Liver (tissue), 9 donors: ENCODE results near the gene VDAC1. TPM values are rescaled to one million over a fixed set of nuclear protein-coding genes. Genes with fewer than 3 reads are reported as not detected.

Experiments used
- DNase-seq: peaks from one replicate; pipeline ENCODE4 v3.0.0-alpha.2; 2017; ENCODE audit warnings: low spot score
- H3K27ac ChIP-seq, 2 donors: one replicate each; pipeline ENCODE4 v1.7.0; 2013; ENCODE audit warnings: inconsistent platforms in 2 of 2, low read length in 2 of 2, control low read depth in 1 of 2, low read depth in 1 of 2, mild to moderate bottlenecking in 1 of 2
- H3K27me3 ChIP-seq, 4 donors: one replicate each; pipeline versions ENCODE4 v1.6.1 to v1.7.0; 2013; ENCODE audit warnings: low read length in 3 of 4, inconsistent platforms in 1 of 4, mild to moderate bottlenecking in 1 of 4, moderate library complexity in 1 of 4; ENCODE audit not compliant: control insufficient read depth in 4 of 4, insufficient read depth in 4 of 4
- H3K36me3 ChIP-seq, 4 donors: one replicate each; pipeline versions ENCODE4 v1.6.1 to v1.7.0; 2013; ENCODE audit warnings: low read length in 3 of 4, mild to moderate bottlenecking in 3 of 4, low read depth in 1 of 4, moderate library complexity in 1 of 4; ENCODE audit not compliant: control insufficient read depth in 4 of 4, insufficient read depth in 3 of 4
- H3K4me1 ChIP-seq, 4 donors: one replicate each; pipeline versions ENCODE4 v1.6.1 to v1.7.0; 2013; ENCODE audit warnings: low read length in 3 of 4, mild to moderate bottlenecking in 3 of 4, moderate library complexity in 1 of 4; ENCODE audit not compliant: control insufficient read depth in 4 of 4, insufficient read depth in 4 of 4
- H3K4me3 ChIP-seq, 3 donors: one replicate each; pipeline versions ENCODE4 v1.6.1 to v1.7.0; 2013; ENCODE audit warnings: low read length in 3 of 3, control low read depth in 1 of 3, low read depth in 1 of 3, mild to moderate bottlenecking in 1 of 3
- H3K9ac ChIP-seq, 2 donors: one replicate each; pipeline ENCODE4 v1.7.0; 2013; ENCODE audit warnings: low read length in 2 of 2, mild to moderate bottlenecking in 2 of 2, moderate library complexity in 2 of 2, control low read depth in 1 of 2, low read depth in 1 of 2
- H3K9me3 ChIP-seq, 4 donors: one replicate each; pipeline versions ENCODE4 v1.6.1 to v1.7.0; 2013; ENCODE audit warnings: low read length in 3 of 4; ENCODE audit not compliant: control insufficient read depth in 4 of 4
- EGR1 ChIP-seq, 2 donors: IDR thresholded peaks; 2 replicates each; pipeline ENCODE4 v1.6.1; 2016 to 2018; ENCODE audit warnings: antibody characterized with exemption in 2 of 2, low read depth in 2 of 2
- FOXA1 ChIP-seq: IDR thresholded peaks from 2 replicates; pipeline ENCODE4 v1.6.1; 2016; ENCODE audit warnings: antibody characterized with exemption
- FOXA2 ChIP-seq: IDR thresholded peaks from 2 replicates; pipeline ENCODE4 v1.6.1; 2016; ENCODE audit warnings: antibody characterized with exemption
- HNF4A ChIP-seq, 2 donors: conservative IDR thresholded peaks; 2 replicates each; pipeline ENCODE4 v1.6.1; 2016; ENCODE audit warnings: antibody characterized with exemption in 2 of 2, mild to moderate bottlenecking in 2 of 2
- HNF4G ChIP-seq: IDR thresholded peaks from 2 replicates; pipeline ENCODE4 v1.6.1; 2016; ENCODE audit warnings: antibody characterized with exemption
- JUND ChIP-seq, 2 donors: IDR thresholded peaks; 2 replicates each; pipeline ENCODE4 v1.6.1; 2016; ENCODE audit warnings: antibody characterized with exemption in 2 of 2
- NR2F2 ChIP-seq: IDR thresholded peaks from 2 replicates; pipeline ENCODE4 v1.6.1; 2016; ENCODE audit warnings: antibody characterized with exemption
- RAD21 ChIP-seq, 2 donors: IDR thresholded peaks; 2 replicates each; pipeline ENCODE4 v1.6.1; 2016; ENCODE audit warnings: antibody characterized with exemption in 2 of 2, mild to moderate bottlenecking in 2 of 2
- RXRA ChIP-seq, 2 donors: IDR thresholded peaks; 2 replicates each; pipeline ENCODE4 v1.6.1; 2017 to 2018; ENCODE audit warnings: antibody characterized with exemption in 2 of 2, mild to moderate bottlenecking in 1 of 2
- TAF1 ChIP-seq: conservative IDR thresholded peaks from 2 replicates; pipeline ENCODE4 v1.6.1; 2016; ENCODE audit warnings: antibody characterized with exemption, mild to moderate bottlenecking
- YY1 ChIP-seq: IDR thresholded peaks from 2 replicates; pipeline ENCODE4 v1.6.1; 2016; ENCODE audit warnings: antibody characterized with exemption, mild to moderate bottlenecking
- ZBTB33 ChIP-seq: IDR thresholded peaks from 2 replicates; pipeline ENCODE4 v1.6.1; 2016; ENCODE audit warnings: antibody characterized with exemption
- WGBS: extraction: QIAGEN DNeasy Blood & Tissue Kit; methylation state at CpG from one replicate; pipeline ENCODE4 v1.1.7; 2013; 5-methylcytosine and 5-hydroxymethylcytosine counted together
- polyA plus RNA-seq, 2 donors: library from polyadenylated mRNA; stranded (reverse) in 1 of 2; unstranded in 1 of 2; fragments of 200-250 nt in 1 of 2; fragments of >200 nt in 1 of 2; fragmentation: Nextera tagmentation in 1 of 2; extraction: Ambion mirVana in 1 of 2; gene quantifications; one replicate each; pipeline versions ENCODE4 v1.2.1 to v1.2.3, GENCODE V29; 2013 to 2015
- total RNA-seq, 2 donors: library from RNA; depleted of rRNA; stranded (reverse); fragments of >200 nt; gene quantifications; one replicate each; pipeline ENCODE4 v1.2.3, GENCODE V29; 2014
- TF ChIP-seq, protein P1 (sequence below): IDR thresholded peaks from 2 replicates; pipeline ENCODE4 v1.6.1; 2016; ENCODE audit warnings: antibody characterized with exemption
- TF ChIP-seq, protein P2 (sequence below): IDR thresholded peaks from 2 replicates; pipeline ENCODE4 v1.6.1; 2016; ENCODE audit warnings: antibody characterized with exemption, mild to moderate bottlenecking
- TF ChIP-seq, protein P3 (sequence below): fragments of 150-350 bp; IDR thresholded peaks from 2 replicates; pipeline ENCODE4 v1.5.1; 2017; ENCODE audit warnings: improper control_type of control experiment, low read depth, low read length; ENCODE audit not compliant: missing input control
- donor health status: healthy.
- donor health status: healthy.
- donor health status: healthy.
- donor health status: healthy.
- donor health status: healthy.

Gene VDAC1
- total and polyA plus RNA-seq, 4 donors, result 85.4 to 139 (median 121) TPM

DNA sequence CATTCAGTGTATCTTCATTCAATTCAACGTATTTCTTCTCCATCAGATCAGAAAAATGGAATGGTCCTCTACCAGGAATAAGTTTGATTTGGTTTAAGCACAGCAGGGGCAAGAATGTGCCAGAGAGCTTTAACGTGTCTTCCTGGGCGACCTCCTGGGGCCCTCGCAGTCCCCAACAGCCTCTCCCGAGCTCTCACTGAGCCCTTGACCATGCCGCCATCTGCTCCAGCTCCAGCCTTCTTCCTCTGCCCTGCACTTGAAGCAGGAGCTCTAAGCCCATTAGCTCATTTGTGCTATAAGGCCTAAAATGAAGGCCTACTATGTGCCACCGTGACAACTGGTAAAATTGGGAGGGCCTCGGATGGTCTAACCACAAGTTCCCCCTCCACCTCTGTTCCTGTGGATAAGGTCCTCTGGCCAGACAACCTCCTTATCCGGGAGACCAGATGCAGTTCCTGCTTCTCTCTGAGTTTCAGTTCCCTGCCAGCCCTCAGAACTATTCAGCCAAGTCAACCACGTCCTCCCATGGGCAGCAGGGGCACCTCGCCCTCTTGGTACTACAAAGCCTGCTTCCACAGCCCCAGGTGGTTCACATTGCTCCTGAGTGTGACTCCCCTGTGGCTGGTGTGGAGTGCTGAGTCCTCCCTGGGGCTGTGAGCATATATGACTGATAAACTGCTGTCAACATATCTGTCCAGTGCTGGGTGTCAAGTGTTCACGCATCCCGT lies 72.2 kb downstream of the VDAC1 start:
- no peaks in the 10 kb centered on the region for H3K4me1 ChIP-seq
- WGBS, result 76% methylated on average over 13 of the region's 13 CpGs

More for the DNA sequence above, 72.2 kb downstream of the VDAC1 start:
- Histone ChIP-seq H3K9me3 (no peaks in the 10 kb centered on the region), H3K27me3 (no peaks in the 10 kb centered on the region), H3K9ac (no peak overlapping the region), H3K27ac (no peak overlapping the region), H3K36me3 (no peaks in the 10 kb centered on the region), H3K4me3 (no peak overlapping the region)
- TF ChIP-seq, protein P1, sequence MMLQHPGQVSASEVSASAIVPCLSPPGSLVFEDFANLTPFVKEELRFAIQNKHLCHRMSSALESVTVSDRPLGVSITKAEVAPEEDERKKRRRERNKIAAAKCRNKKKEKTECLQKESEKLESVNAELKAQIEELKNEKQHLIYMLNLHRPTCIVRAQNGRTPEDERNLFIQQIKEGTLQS, result no peak
- TF ChIP-seq RXRA (IDR thresholded peaks at IDR 0.05), result no peak
- TF ChIP-seq, protein P2, sequence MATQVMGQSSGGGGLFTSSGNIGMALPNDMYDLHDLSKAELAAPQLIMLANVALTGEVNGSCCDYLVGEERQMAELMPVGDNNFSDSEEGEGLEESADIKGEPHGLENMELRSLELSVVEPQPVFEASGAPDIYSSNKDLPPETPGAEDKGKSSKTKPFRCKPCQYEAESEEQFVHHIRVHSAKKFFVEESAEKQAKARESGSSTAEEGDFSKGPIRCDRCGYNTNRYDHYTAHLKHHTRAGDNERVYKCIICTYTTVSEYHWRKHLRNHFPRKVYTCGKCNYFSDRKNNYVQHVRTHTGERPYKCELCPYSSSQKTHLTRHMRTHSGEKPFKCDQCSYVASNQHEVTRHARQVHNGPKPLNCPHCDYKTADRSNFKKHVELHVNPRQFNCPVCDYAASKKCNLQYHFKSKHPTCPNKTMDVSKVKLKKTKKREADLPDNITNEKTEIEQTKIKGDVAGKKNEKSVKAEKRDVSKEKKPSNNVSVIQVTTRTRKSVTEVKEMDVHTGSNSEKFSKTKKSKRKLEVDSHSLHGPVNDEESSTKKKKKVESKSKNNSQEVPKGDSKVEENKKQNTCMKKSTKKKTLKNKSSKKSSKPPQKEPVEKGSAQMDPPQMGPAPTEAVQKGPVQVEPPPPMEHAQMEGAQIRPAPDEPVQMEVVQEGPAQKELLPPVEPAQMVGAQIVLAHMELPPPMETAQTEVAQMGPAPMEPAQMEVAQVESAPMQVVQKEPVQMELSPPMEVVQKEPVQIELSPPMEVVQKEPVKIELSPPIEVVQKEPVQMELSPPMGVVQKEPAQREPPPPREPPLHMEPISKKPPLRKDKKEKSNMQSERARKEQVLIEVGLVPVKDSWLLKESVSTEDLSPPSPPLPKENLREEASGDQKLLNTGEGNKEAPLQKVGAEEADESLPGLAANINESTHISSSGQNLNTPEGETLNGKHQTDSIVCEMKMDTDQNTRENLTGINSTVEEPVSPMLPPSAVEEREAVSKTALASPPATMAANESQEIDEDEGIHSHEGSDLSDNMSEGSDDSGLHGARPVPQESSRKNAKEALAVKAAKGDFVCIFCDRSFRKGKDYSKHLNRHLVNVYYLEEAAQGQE, result no peak
- no peak for TF ChIP-seq ZBTB33
- TF ChIP-seq, protein P3, sequence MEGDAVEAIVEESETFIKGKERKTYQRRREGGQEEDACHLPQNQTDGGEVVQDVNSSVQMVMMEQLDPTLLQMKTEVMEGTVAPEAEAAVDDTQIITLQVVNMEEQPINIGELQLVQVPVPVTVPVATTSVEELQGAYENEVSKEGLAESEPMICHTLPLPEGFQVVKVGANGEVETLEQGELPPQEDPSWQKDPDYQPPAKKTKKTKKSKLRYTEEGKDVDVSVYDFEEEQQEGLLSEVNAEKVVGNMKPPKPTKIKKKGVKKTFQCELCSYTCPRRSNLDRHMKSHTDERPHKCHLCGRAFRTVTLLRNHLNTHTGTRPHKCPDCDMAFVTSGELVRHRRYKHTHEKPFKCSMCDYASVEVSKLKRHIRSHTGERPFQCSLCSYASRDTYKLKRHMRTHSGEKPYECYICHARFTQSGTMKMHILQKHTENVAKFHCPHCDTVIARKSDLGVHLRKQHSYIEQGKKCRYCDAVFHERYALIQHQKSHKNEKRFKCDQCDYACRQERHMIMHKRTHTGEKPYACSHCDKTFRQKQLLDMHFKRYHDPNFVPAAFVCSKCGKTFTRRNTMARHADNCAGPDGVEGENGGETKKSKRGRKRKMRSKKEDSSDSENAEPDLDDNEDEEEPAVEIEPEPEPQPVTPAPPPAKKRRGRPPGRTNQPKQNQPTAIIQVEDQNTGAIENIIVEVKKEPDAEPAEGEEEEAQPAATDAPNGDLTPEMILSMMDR, result no peak
- no peak for TF ChIP-seq EGR1 (IDR thresholded peaks at IDR 0.05; ENCODE audit: low read depth in 2 of 2)
- no peak for TF ChIP-seq YY1
- no peak for TF ChIP-seq HNF4G
- TF ChIP-seq FOXA1, result no peak
- no peak for TF ChIP-seq NR2F2
- no peak for TF ChIP-seq TAF1
- no peak for TF ChIP-seq RAD21 (IDR thresholded peaks at IDR 0.05)
- TF ChIP-seq HNF4A (conservative IDR thresholded peaks at IDR 0.05), result no peak
- TF ChIP-seq FOXA2, result no peak
- no peak for TF ChIP-seq JUND (IDR thresholded peaks at IDR 0.05)
- DNase-seq, result peak; percentile 75
